SU-DHL-6 (cell line): ENCODE measurements around the gene OR8D1.

ENCODE experiments used
- H2AFZ ChIP-seq: fragments of 200-600 bp; sonication (generic); 2 replicates; pipeline ENCODE4 v1.6.1; 2014; ENCODE audit warnings: low read depth, mild to moderate bottlenecking, moderate library complexity, mixed read lengths, antibody characterized with exemption, low read length; ENCODE audit not compliant: severe bottlenecking
- H3F3A ChIP-seq: fragments of 200-600 bp; shearing (Covaris generic); 2 replicates; pipeline ENCODE4 v1.6.0; 2016; ENCODE audit warnings: antibody characterized with exemption, mild to moderate bottlenecking; ENCODE audit not compliant: insufficient read depth
- H3K27ac ChIP-seq: fragments of 200-600 bp; sonication (generic); 2 replicates; pipeline ENCODE4 v1.5.1; 2016; ENCODE audit warnings: low read depth, mild to moderate bottlenecking, low read length, moderate library complexity, mixed read lengths
- H3K27me3 ChIP-seq: fragments of 200-600 bp; sonication (generic), shearing (Covaris generic); 2 replicates; pipeline ENCODE4 v1.6.0; 2014; ENCODE audit warnings: mild to moderate bottlenecking, low read length
- H3K36me3 ChIP-seq: fragments of 200-600 bp; sonication (generic); 2 replicates; pipeline ENCODE4 v1.6.1; 2014; ENCODE audit warnings: mild to moderate bottlenecking, low read length, mixed read lengths
- H3K4me2 ChIP-seq: fragments of 300-600, 200-600 bp; shearing (Covaris generic), sonication (generic); 2 replicates; pipeline ENCODE4 v1.6.0; 2014; ENCODE audit warnings: low read length, low read depth, mild to moderate bottlenecking; ENCODE audit not compliant: poor library complexity, severe bottlenecking
- H3K4me3 ChIP-seq: fragments of 200-600 bp; sonication (generic); 2 replicates; pipeline ENCODE4 v1.5.1; 2014; ENCODE audit warnings: antibody characterized with exemption, low read length, mild to moderate bottlenecking, mixed read lengths; ENCODE audit not compliant: insufficient read depth, poor library complexity, severe bottlenecking
- H3K79me2 ChIP-seq: fragments of 200-600 bp; sonication (generic); 2 replicates; pipeline ENCODE4 v1.6.1; 2014; ENCODE audit warnings: mild to moderate bottlenecking, low read length, moderate library complexity; ENCODE audit not compliant: insufficient read depth
- H3K9ac ChIP-seq: fragments of 200-600 bp; sonication (generic); 2 replicates; pipeline ENCODE4 v1.7.0; 2014; ENCODE audit warnings: mild to moderate bottlenecking, low read length
- H3K9me2 ChIP-seq: fragments of 200-600 bp; sonication (generic); replicated peaks from 2 replicates; pipeline ENCODE4 v1.6.1; 2014; ENCODE audit warnings: low read length; ENCODE audit not compliant: insufficient read depth
- H3K9me3 ChIP-seq: fragments of 200-600 bp; sonication (generic); 2 replicates; pipeline ENCODE4 v1.6.1; 2014; ENCODE audit warnings: low read length, mixed read lengths; ENCODE audit not compliant: insufficient read depth
- H4K20me1 ChIP-seq: fragments of 200-600 bp; sonication (generic); 2 replicates; pipeline ENCODE4 v1.6.1; 2014; ENCODE audit warnings: low read depth, mild to moderate bottlenecking, antibody characterized with exemption, low read length, moderate library complexity, mixed read lengths
- EZH2phosphoT487 ChIP-seq: fragments of 200-600 bp; sonication (generic), shearing (Covaris generic); conservative IDR thresholded peaks from 2 replicates; pipeline ENCODE4 v1.6.1; 2018; ENCODE audit warnings: mild to moderate bottlenecking, antibody characterized with exemption, low read length, moderate library complexity, mixed read lengths
- TF ChIP-seq, protein P1 (sequence below): fragments of 200-600 bp; sonication (generic); IDR thresholded peaks from one replicate; pipeline ENCODE4 v1.5.1; 2017; ENCODE audit warnings: antibody characterized with exemption, mild to moderate bottlenecking, low read length, moderate library complexity; ENCODE audit not compliant: insufficient read depth, poor library complexity, severe bottlenecking

Gene OR8D1

DNA sequence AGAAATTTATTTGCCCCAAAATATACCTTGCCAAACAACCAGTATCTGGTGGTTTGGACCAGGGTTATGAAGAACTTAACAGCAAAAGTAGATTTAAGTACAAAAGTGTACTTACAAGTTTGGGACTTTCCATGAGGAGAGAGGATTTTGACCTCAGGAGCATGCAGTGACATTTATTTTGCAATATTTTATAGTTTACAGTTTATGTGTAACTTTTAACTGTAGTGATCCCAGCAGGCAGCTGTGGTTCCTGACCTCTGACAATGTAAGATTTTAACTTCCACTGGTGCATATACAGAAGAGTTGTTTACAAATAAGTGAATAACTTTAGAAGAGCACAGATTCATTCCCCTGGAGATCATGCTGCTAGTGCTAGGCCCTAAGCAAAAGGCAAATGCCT lies 6.7 kb downstream of the OR8D1 start:
- Histone ChIP-seq H3K9ac (no peak overlapping the region), H3K27me3 (no peaks in the 10 kb centered on the region), H3F3A (no peaks in the 10 kb centered on the region), H4K20me1 (no peaks in the 10 kb centered on the region), H2AFZ (no peak overlapping the region), H3K79me2 (no peaks in the 10 kb centered on the region), H3K4me2 (no peak overlapping the region), H3K9me2 (no peaks in the 10 kb centered on the region), H3K9me3 (no peaks in the 10 kb centered on the region), H3K27ac (no peak overlapping the region), H3K4me3 (no peak overlapping the region), H3K36me3 (no peaks in the 10 kb centered on the region)
- TF ChIP-seq, protein P1, sequence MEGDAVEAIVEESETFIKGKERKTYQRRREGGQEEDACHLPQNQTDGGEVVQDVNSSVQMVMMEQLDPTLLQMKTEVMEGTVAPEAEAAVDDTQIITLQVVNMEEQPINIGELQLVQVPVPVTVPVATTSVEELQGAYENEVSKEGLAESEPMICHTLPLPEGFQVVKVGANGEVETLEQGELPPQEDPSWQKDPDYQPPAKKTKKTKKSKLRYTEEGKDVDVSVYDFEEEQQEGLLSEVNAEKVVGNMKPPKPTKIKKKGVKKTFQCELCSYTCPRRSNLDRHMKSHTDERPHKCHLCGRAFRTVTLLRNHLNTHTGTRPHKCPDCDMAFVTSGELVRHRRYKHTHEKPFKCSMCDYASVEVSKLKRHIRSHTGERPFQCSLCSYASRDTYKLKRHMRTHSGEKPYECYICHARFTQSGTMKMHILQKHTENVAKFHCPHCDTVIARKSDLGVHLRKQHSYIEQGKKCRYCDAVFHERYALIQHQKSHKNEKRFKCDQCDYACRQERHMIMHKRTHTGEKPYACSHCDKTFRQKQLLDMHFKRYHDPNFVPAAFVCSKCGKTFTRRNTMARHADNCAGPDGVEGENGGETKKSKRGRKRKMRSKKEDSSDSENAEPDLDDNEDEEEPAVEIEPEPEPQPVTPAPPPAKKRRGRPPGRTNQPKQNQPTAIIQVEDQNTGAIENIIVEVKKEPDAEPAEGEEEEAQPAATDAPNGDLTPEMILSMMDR = no peak
- TF ChIP-seq EZH2phosphoT487 = no peak

GRCh38 chr11:124302347-124303125 lies 11.2 kb downstream of the OR8D1 start:
- TF ChIP-seq, protein P1 = no peak
- Histone ChIP-seq H4K20me1 (no peaks in the 10 kb centered on the region), H3K4me2 (no peak overlapping the region), H3K9me3 (no peaks in the 10 kb centered on the region), H2AFZ (no peak overlapping the region), H3K27ac (no peak overlapping the region), H3K9ac (no peak overlapping the region), H3K4me3 (no peak overlapping the region), H3K79me2 (no peaks in the 10 kb centered on the region), H3K9me2 (no peaks in the 10 kb centered on the region), H3F3A (no peaks in the 10 kb centered on the region), H3K27me3 (no peaks in the 10 kb centered on the region), H3K36me3 (no peaks in the 10 kb centered on the region)

GRCh38 chr11:124301548-124301947 lies 12.2 kb downstream of the OR8D1 start:
- Histone ChIP-seq H3K9me2 (no peaks in the 10 kb centered on the region), H3K27ac (no peak overlapping the region), H3K36me3 (no peaks in the 10 kb centered on the region), H2AFZ (no peak overlapping the region), H3K27me3 (no peaks in the 10 kb centered on the region), H3K9me3 (no peaks in the 10 kb centered on the region), H3F3A (no peaks in the 10 kb centered on the region), H3K4me2 (no peak overlapping the region), H3K79me2 (no peaks in the 10 kb centered on the region), H3K4me3 (no peak overlapping the region), H4K20me1 (no peaks in the 10 kb centered on the region), H3K9ac (no peak overlapping the region)
- no peak for TF ChIP-seq EZH2phosphoT487
- TF ChIP-seq, protein P1 = no peak
